WERI-Rb-1 (cell line): ENCODE data around the gene PDE1A.

Source experiments
- DNase-seq: peaks from one replicate; pipeline ENCODE4 v3.0.0-alpha.2; 2020
- H3K27ac ChIP-seq: fragments of 250-450 bp; sonication (Bioruptor Pico); 2 replicates; pipeline ENCODE4 v1.5.1; 2020; ENCODE audit warnings: mild to moderate bottlenecking, moderate library complexity
- H3K27me3 ChIP-seq: fragments of 250-450 bp; sonication (Bioruptor Pico); 2 replicates; pipeline ENCODE4 v1.5.1; 2021; ENCODE audit warnings: mild to moderate bottlenecking, low read depth, moderate library complexity; ENCODE audit not compliant: insufficient read depth, severe bottlenecking
- H3K36me3 ChIP-seq: fragments of 250-450 bp; sonication (Bioruptor Pico); 2 replicates; pipeline ENCODE4 v1.5.1; 2020; ENCODE audit warnings: mild to moderate bottlenecking, moderate library complexity
- H3K4me3 ChIP-seq: 2 replicates; pipeline ENCODE4 v1.5.1; 2011; ENCODE audit warnings: low read depth, mild to moderate bottlenecking, control low read depth, low read length
- H3K9me3 ChIP-seq: fragments of 250-450 bp; sonication (Bioruptor Pico); 2 replicates; pipeline ENCODE4 v1.5.1; 2021; ENCODE audit warnings: mild to moderate bottlenecking, moderate library complexity; ENCODE audit not compliant: severe bottlenecking
- CTCF ChIP-seq: IDR thresholded peaks from 2 replicates; pipeline ENCODE4 v1.5.1; 2011; ENCODE audit warnings: low read depth, mild to moderate bottlenecking, control low read depth, inconsistent platforms, low read length

PDE1A gene

DNA sequence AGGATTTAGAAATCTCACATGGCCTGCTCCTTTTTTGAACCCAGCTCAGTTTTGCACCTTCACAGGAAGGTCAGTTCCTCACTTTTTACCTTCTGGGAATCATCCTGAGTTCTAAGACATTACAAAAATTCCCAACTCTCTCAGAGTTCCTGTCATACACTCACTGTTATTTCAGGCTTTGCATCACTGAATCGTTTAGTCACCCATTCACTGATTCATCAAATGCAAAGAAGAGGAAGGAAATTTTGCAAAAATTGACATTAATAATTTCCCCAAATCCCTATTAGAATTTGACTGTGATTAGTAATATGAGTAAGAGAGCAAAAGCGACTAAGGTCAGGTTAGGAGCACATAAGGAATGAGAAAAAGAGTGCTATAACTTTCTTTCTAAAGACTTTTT, 197.5 kb downstream of the PDE1A start:
- DNase-seq, result no peak
- H3K27ac ChIP-seq, result no peak overlapping the region
- H3K9me3 ChIP-seq, result no peaks in the 10 kb centered on the region
- H3K27me3 ChIP-seq, result no peaks in the 10 kb centered on the region
- no peak for TF ChIP-seq CTCF
- no peaks in the 10 kb centered on the region for H3K36me3 ChIP-seq
- no peak overlapping the region for H3K4me3 ChIP-seq

- Histone ChIP-seq H3K36me3 (no peaks in the 10 kb centered on the region), H3K9me3 (no peaks in the 10 kb centered on the region), H3K4me3 (no peak overlapping the region), H3K27ac (no peak overlapping the region), H3K27me3 (no peaks in the 10 kb centered on the region)
- DNase-seq, result no peak
- TF ChIP-seq CTCF, result no peak
Measured at GRCh38 chr2:182228741-182229140, 198.1 kb downstream of the PDE1A start.

- TF ChIP-seq CTCF, result no peak
- Histone ChIP-seq H3K4me3 (no peak overlapping the region), H3K36me3 (no peaks in the 10 kb centered on the region), H3K9me3 (no peaks in the 10 kb centered on the region), H3K27me3 (no peaks in the 10 kb centered on the region), H3K27ac (no peak overlapping the region)
- no peak for DNase-seq
Measured at GRCh38 chr2:182228073-182228473, 198.8 kb downstream of the PDE1A start.

- TF ChIP-seq CTCF, result no peak
- Histone ChIP-seq H3K27me3 (no peaks in the 10 kb centered on the region), H3K36me3 (no peaks in the 10 kb centered on the region), H3K9me3 (no peaks in the 10 kb centered on the region), H3K4me3 (no peak overlapping the region), H3K27ac (no peak overlapping the region)
- no peak for DNase-seq
Measured at GRCh38 chr2:182226807-182227206, 200.0 kb downstream of the PDE1A start.

DNA sequence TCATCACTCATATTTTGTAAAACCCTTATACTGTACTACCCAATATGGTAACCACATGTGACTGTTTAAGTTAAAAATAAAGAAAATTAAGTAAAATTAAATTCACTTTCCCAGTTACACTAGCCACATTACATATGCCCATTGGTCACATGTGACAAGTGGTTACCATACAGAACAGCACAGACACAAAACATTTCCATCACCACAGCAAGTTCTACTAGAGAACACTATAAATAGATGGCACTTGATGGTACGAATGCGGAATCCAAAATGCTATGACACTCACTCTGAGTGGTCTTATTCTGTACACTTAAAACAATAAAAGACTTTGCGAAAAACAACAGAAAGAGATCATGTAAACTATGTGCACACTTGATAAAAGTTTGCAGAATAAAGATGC, 202.2 kb downstream of the PDE1A start:
- no peak for TF ChIP-seq CTCF
- Histone ChIP-seq H3K36me3 (no peaks in the 10 kb centered on the region), H3K9me3 (no peaks in the 10 kb centered on the region), H3K27ac (no peak overlapping the region), H3K4me3 (no peak overlapping the region), H3K27me3 (no peaks in the 10 kb centered on the region)
- DNase-seq, result no peak

GRCh38 chr2:182220998-182221397, 205.8 kb downstream of the PDE1A start:
- Histone ChIP-seq H3K9me3 (no peaks in the 10 kb centered on the region), H3K36me3 (no peaks in the 10 kb centered on the region), H3K27ac (no peak overlapping the region), H3K4me3 (no peak overlapping the region), H3K27me3 (no peaks in the 10 kb centered on the region)
- no peak for DNase-seq
- TF ChIP-seq CTCF, result no peak
